GM23338 (cell line): Measurements from ENCODE around the gene PROSER1. TPM values are rescaled to one million over a fixed set of nuclear protein-coding genes. Genes with fewer than 3 reads are reported as not detected.

Experiments
- ATAC-seq: fragments of 200-7000 bp; cut with Tn5 transposase; 3 replicates; pipeline ENCODE4 v1.9.1; 2020
- DNase-seq: peaks from one replicate; pipeline ENCODE4 v3.0.0-alpha.2; 2015; ENCODE audit warnings: low spot score
- H2AFZ ChIP-seq: fragments of 200-600 bp; sonication (generic); 2 replicates; pipeline ENCODE4 v1.8.0; 2016; ENCODE audit warnings: antibody characterized with exemption, mild to moderate bottlenecking, moderate library complexity
- H3F3A ChIP-seq: fragments of 200-600 bp; sonication (generic); replicated peaks from 2 replicates; pipeline ENCODE4 v1.8.0; 2017; ENCODE audit warnings: antibody characterized with exemption, mixed run types, low read depth
- H3K27ac ChIP-seq: fragments of 200-600 bp; sonication (generic); 2 replicates; pipeline ENCODE4 v1.6.1; 2016; ENCODE audit warnings: low read depth
- H3K27me3 ChIP-seq: fragments of 200-600 bp; sonication (generic); 2 replicates; pipeline ENCODE4 v1.8.0; 2016; ENCODE audit warnings: mild to moderate bottlenecking, mixed run types, moderate library complexity; ENCODE audit not compliant: insufficient read depth
- H3K36me3 ChIP-seq: fragments of 200-600 bp; sonication (generic); 2 replicates; pipeline ENCODE4 v1.8.0; 2016; ENCODE audit warnings: mild to moderate bottlenecking; ENCODE audit not compliant: insufficient read depth
- H3K4me1 ChIP-seq: fragments of 200-600 bp; sonication (generic); 2 replicates; pipeline ENCODE4 v1.8.0; 2016; ENCODE audit warnings: mild to moderate bottlenecking, moderate library complexity; ENCODE audit not compliant: insufficient read depth
- H3K4me2 ChIP-seq: fragments of 200-600 bp; sonication (generic); 2 replicates; pipeline ENCODE4 v1.7.1; 2017; ENCODE audit warnings: mixed run types
- H3K4me3 ChIP-seq: fragments of 200-600 bp; sonication (generic); 2 replicates; pipeline ENCODE4 v1.6.1; 2016; ENCODE audit warnings: mixed run types
- H3K79me2 ChIP-seq: fragments of 200-600 bp; sonication (generic); replicated peaks from 2 replicates; pipeline ENCODE4 v1.8.0; 2017; ENCODE audit warnings: mild to moderate bottlenecking; ENCODE audit not compliant: insufficient read depth
- H3K9me2 ChIP-seq: fragments of 200-600 bp; sonication (generic); 2 replicates; pipeline ENCODE4 v1.8.0; 2017; ENCODE audit not compliant: insufficient read depth
- H4K20me1 ChIP-seq: fragments of 200-600 bp; sonication (generic); replicated peaks from 2 replicates; pipeline ENCODE4 v1.8.0; 2017; ENCODE audit warnings: mild to moderate bottlenecking; ENCODE audit not compliant: insufficient read depth
- H3K27ac Mint-ChIP-seq: 2 replicates; pipeline ENCODE4 v1.8.0; 2020; ENCODE audit warnings: inconsistent platforms, mild to moderate bottlenecking, moderate library complexity, mixed read lengths
- H3K27me3 Mint-ChIP-seq: 3 replicates; pipeline ENCODE4 v1.8.0; 2022; ENCODE audit warnings: low read depth, mild to moderate bottlenecking, moderate library complexity, mixed read lengths, inconsistent platforms; ENCODE audit not compliant: insufficient read depth, poor library complexity
- H3K36me3 Mint-ChIP-seq: 3 replicates; pipeline ENCODE4 v1.8.0; 2021; ENCODE audit warnings: low read depth, mild to moderate bottlenecking, inconsistent platforms, moderate library complexity, mixed read lengths
- H3K4me1 Mint-ChIP-seq: 3 replicates; pipeline ENCODE4 v1.8.0; 2020; ENCODE audit warnings: mild to moderate bottlenecking, inconsistent platforms, mixed read lengths
- H3K4me3 Mint-ChIP-seq: 3 replicates; pipeline ENCODE4 v1.8.0; 2021; ENCODE audit warnings: moderate library complexity, mild to moderate bottlenecking, inconsistent platforms, mixed read lengths
- H3K9me3 Mint-ChIP-seq: 3 replicates; pipeline ENCODE4 v1.8.0; 2020; ENCODE audit warnings: moderate library complexity, mild to moderate bottlenecking, inconsistent platforms, mixed read lengths
- CREB1 ChIP-seq: fragments of 250-450 bp; sonication (Bioruptor Pico); IDR thresholded peaks from 2 replicates; pipeline ENCODE4 v1.5.0; 2020; ENCODE audit warnings: low read depth, mild to moderate bottlenecking, moderate library complexity
- EZH2 ChIP-seq: fragments of 200-600 bp; sonication (generic); IDR thresholded peaks from one replicate; pipeline ENCODE4 v1.8.0; 2017; ENCODE audit warnings: antibody characterized with exemption, mild to moderate bottlenecking, low read depth; ENCODE audit not compliant: unreplicated experiment
- EZH2phosphoT487 ChIP-seq: fragments of 200-600 bp; sonication (generic); IDR thresholded peaks from one replicate; pipeline ENCODE4 v1.8.1; 2018; ENCODE audit warnings: antibody characterized with exemption; ENCODE audit not compliant: unreplicated experiment
- JUNB ChIP-seq: IDR thresholded peaks from one replicate; pipeline ENCODE4 v1.6.1; 2016; ENCODE audit warnings: antibody characterized with exemption; ENCODE audit not compliant: unreplicated experiment
- NANOG ChIP-seq: IDR thresholded peaks from 2 replicates; pipeline ENCODE4 v1.6.1; 2016; ENCODE audit warnings: antibody characterized with exemption, borderline replicate concordance
- POLR2AphosphoS5 ChIP-seq: IDR thresholded peaks from 2 replicates; pipeline ENCODE4 v1.6.1; 2016; ENCODE audit warnings: antibody characterized with exemption, low read depth
- STAT1 ChIP-seq: IDR thresholded peaks from one replicate; pipeline ENCODE4 v1.6.1; 2016; ENCODE audit warnings: antibody characterized with exemption; ENCODE audit not compliant: unreplicated experiment
- ZNF114 ChIP-seq: fragments of 250-450 bp; sonication (Bioruptor Pico); IDR thresholded peaks from 2 replicates; pipeline ENCODE4 v1.5.0; 2020; ENCODE audit warnings: mild to moderate bottlenecking, moderate library complexity
- ZNF331 ChIP-seq: fragments of 250-450 bp; sonication (Bioruptor Pico); IDR thresholded peaks from 2 replicates; pipeline ENCODE4 v1.5.0; 2020; ENCODE audit warnings: low read depth, mild to moderate bottlenecking, moderate library complexity
- polyA plus RNA-seq: library from polyadenylated mRNA; unstranded; fragments of >200 nt; fragmentation: Nextera tagmentation; extraction: Ambion mirVana; gene quantifications from 2 replicates; pipeline ENCODE4 v1.2.1, GENCODE V29; 2016
- total RNA-seq: library from RNA; depleted of rRNA; stranded (reverse); fragments of >200 nt; shearing (Covaris generic); gene quantifications from 2 replicates; pipeline ENCODE4 v1.2.3, GENCODE V29; 2014
- TF ChIP-seq, protein P1 (sequence below): IDR thresholded peaks from 2 replicates; pipeline ENCODE4 v1.6.1; 2016; ENCODE audit warnings: antibody characterized with exemption
- TF ChIP-seq, protein P2 (sequence below): IDR thresholded peaks from one replicate; pipeline ENCODE4 v1.6.1; 2018; ENCODE audit warnings: antibody characterized with exemption; ENCODE audit not compliant: unreplicated experiment
- TF ChIP-seq, protein P3 (sequence below), 2 experiments: fragments of 200-600 bp in 1 of 2; sonication (generic) in 1 of 2; conservative IDR thresholded peaks; 2 replicates each; pipeline versions ENCODE4 v1.5.1 to v1.6.1; 2016 to 2017; ENCODE audit warnings: antibody characterized with exemption in 2 of 2, low read depth in 2 of 2, mild to moderate bottlenecking in 2 of 2, moderate library complexity in 1 of 2
- TF ChIP-seq, protein P4 (sequence below): fragments of 250-450 bp; sonication (Bioruptor Pico); IDR thresholded peaks from 2 replicates; pipeline ENCODE4 v1.5.0; 2020; ENCODE audit warnings: mild to moderate bottlenecking, moderate library complexity

Gene PROSER1
- total and polyA plus RNA-seq, 2 experiments from 2014 or later = 64.9 to 116 TPM

DNA sequence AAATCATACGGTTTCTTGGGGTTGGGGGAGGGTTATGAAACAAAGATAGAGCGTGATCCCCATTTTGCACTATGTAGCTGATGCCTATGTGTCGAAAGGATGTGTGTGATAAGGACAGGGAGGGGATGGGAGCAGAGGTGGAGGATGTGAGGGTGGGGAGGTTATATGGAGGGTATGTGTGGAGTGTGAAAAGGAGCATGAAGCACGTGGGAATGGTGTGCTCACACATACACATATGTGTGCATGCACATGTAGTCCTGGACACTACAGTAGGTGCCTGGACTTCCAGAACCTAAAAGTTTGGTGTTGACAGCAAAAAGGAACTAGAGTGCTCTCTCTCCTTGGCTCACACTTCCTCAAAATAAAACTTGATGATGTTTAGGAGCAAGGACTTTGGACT lies 72.6 kb downstream of the PROSER1 start:
- no peaks in the 10 kb centered on the region for H3K27me3 Mint-ChIP-seq
- H4K20me1 ChIP-seq = no peaks in the 10 kb centered on the region
- H3K36me3 Mint-ChIP-seq = peaks cover 10% of the 10 kb centered on the region; the same call in 1 of the 3 replicates
- no peak overlapping the region for H2AFZ ChIP-seq
- H3K27me3 ChIP-seq = no peaks in the 10 kb centered on the region
- H3K4me2 ChIP-seq = no peak overlapping the region
- ATAC-seq (no peak), DNase-seq (no peak)
- H3K36me3 ChIP-seq = no peaks in the 10 kb centered on the region
- no peak overlapping the region for H3K4me3 ChIP-seq
- H3K79me2 ChIP-seq = no peaks in the 10 kb centered on the region
- H3K9me3 Mint-ChIP-seq = peaks cover 11% of the 10 kb centered on the region; the same call in 2 of the 3 replicates
- peaks cover 33% of the 10 kb centered on the region for H3K4me1 Mint-ChIP-seq
- H3K9me2 ChIP-seq = no peaks in the 10 kb centered on the region
- H3K27ac ChIP-seq = no peak overlapping the region
- TF ChIP-seq, protein P1, sequence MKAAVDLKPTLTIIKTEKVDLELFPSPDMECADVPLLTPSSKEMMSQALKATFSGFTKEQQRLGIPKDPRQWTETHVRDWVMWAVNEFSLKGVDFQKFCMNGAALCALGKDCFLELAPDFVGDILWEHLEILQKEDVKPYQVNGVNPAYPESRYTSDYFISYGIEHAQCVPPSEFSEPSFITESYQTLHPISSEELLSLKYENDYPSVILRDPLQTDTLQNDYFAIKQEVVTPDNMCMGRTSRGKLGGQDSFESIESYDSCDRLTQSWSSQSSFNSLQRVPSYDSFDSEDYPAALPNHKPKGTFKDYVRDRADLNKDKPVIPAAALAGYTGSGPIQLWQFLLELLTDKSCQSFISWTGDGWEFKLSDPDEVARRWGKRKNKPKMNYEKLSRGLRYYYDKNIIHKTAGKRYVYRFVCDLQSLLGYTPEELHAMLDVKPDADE = no peak
- no peak for TF ChIP-seq EZH2phosphoT487
- no peak for TF ChIP-seq ZNF331 (CRISPR knock-in tag)
- TF ChIP-seq, protein P2, sequence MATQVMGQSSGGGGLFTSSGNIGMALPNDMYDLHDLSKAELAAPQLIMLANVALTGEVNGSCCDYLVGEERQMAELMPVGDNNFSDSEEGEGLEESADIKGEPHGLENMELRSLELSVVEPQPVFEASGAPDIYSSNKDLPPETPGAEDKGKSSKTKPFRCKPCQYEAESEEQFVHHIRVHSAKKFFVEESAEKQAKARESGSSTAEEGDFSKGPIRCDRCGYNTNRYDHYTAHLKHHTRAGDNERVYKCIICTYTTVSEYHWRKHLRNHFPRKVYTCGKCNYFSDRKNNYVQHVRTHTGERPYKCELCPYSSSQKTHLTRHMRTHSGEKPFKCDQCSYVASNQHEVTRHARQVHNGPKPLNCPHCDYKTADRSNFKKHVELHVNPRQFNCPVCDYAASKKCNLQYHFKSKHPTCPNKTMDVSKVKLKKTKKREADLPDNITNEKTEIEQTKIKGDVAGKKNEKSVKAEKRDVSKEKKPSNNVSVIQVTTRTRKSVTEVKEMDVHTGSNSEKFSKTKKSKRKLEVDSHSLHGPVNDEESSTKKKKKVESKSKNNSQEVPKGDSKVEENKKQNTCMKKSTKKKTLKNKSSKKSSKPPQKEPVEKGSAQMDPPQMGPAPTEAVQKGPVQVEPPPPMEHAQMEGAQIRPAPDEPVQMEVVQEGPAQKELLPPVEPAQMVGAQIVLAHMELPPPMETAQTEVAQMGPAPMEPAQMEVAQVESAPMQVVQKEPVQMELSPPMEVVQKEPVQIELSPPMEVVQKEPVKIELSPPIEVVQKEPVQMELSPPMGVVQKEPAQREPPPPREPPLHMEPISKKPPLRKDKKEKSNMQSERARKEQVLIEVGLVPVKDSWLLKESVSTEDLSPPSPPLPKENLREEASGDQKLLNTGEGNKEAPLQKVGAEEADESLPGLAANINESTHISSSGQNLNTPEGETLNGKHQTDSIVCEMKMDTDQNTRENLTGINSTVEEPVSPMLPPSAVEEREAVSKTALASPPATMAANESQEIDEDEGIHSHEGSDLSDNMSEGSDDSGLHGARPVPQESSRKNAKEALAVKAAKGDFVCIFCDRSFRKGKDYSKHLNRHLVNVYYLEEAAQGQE = no peak
- TF ChIP-seq, protein P3, sequence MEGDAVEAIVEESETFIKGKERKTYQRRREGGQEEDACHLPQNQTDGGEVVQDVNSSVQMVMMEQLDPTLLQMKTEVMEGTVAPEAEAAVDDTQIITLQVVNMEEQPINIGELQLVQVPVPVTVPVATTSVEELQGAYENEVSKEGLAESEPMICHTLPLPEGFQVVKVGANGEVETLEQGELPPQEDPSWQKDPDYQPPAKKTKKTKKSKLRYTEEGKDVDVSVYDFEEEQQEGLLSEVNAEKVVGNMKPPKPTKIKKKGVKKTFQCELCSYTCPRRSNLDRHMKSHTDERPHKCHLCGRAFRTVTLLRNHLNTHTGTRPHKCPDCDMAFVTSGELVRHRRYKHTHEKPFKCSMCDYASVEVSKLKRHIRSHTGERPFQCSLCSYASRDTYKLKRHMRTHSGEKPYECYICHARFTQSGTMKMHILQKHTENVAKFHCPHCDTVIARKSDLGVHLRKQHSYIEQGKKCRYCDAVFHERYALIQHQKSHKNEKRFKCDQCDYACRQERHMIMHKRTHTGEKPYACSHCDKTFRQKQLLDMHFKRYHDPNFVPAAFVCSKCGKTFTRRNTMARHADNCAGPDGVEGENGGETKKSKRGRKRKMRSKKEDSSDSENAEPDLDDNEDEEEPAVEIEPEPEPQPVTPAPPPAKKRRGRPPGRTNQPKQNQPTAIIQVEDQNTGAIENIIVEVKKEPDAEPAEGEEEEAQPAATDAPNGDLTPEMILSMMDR (conservative IDR thresholded peaks at IDR 0.05; ENCODE audit: low read depth in 2 of 2) = no peak
- no peak for TF ChIP-seq CREB1 (CRISPR knock-in tag)
- TF ChIP-seq, protein P4, sequence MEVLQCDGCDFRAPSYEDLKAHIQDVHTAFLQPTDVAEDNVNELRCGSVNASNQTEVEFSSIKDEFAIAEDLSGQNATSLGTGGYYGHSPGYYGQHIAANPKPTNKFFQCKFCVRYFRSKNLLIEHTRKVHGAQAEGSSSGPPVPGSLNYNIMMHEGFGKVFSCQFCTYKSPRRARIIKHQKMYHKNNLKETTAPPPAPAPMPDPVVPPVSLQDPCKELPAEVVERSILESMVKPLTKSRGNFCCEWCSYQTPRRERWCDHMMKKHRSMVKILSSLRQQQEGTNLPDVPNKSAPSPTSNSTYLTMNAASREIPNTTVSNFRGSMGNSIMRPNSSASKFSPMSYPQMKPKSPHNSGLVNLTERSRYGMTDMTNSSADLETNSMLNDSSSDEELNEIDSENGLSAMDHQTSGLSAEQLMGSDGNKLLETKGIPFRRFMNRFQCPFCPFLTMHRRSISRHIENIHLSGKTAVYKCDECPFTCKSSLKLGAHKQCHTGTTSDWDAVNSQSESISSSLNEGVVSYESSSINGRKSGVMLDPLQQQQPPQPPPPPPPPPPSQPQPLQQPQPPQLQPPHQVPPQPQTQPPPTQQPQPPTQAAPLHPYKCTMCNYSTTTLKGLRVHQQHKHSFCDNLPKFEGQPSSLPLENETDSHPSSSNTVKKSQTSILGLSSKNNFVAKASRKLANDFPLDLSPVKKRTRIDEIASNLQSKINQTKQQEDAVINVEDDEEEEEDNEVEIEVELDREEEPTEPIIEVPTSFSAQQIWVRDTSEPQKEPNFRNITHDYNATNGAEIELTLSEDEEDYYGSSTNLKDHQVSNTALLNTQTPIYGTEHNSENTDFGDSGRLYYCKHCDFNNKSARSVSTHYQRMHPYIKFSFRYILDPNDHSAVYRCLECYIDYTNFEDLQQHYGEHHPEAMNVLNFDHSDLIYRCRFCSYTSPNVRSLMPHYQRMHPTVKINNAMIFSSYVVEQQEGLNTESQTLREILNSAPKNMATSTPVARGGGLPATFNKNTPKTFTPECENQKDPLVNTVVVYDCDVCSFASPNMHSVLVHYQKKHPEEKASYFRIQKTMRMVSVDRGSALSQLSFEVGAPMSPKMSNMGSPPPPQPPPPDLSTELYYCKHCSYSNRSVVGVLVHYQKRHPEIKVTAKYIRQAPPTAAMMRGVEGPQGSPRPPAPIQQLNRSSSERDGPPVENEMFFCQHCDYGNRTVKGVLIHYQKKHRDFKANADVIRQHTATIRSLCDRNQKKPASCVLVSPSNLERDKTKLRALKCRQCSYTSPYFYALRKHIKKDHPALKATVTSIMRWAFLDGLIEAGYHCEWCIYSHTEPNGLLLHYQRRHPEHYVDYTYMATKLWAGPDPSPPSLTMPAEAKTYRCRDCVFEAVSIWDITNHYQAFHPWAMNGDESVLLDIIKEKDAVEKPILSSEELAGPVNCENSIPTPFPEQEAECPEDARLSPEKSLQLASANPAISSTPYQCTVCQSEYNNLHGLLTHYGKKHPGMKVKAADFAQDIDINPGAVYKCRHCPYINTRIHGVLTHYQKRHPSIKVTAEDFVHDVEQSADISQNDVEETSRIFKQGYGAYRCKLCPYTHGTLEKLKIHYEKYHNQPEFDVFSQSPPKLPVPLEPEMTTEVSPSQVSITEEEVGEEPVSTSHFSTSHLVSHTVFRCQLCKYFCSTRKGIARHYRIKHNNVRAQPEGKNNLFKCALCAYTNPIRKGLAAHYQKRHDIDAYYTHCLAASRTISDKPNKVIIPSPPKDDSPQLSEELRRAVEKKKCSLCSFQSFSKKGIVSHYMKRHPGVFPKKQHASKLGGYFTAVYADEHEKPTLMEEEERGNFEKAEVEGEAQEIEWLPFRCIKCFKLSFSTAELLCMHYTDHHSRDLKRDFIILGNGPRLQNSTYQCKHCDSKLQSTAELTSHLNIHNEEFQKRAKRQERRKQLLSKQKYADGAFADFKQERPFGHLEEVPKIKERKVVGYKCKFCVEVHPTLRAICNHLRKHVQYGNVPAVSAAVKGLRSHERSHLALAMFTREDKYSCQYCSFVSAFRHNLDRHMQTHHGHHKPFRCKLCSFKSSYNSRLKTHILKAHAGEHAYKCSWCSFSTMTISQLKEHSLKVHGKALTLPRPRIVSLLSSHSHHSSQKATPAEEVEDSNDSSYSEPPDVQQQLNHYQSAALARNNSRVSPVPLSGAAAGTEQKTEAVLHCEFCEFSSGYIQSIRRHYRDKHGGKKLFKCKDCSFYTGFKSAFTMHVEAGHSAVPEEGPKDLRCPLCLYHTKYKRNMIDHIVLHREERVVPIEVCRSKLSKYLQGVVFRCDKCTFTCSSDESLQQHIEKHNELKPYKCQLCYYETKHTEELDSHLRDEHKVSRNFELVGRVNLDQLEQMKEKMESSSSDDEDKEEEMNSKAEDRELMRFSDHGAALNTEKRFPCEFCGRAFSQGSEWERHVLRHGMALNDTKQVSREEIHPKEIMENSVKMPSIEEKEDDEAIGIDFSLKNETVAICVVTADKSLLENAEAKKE (CRISPR knock-in tag) = no peak
- no peak for TF ChIP-seq NANOG
- TF ChIP-seq STAT1 = no peak
- no peak for TF ChIP-seq JUNB
- TF ChIP-seq EZH2 = no peak
- TF ChIP-seq POLR2AphosphoS5 = no peak
- no peak for TF ChIP-seq ZNF114 (CRISPR knock-in tag)
- no peaks in the 10 kb centered on the region for H3F3A ChIP-seq
- no peak overlapping the region for H3K4me3 Mint-ChIP-seq
- no peak overlapping the region for H3K27ac Mint-ChIP-seq
- H3K4me1 ChIP-seq = peaks cover 24% of the 10 kb centered on the region
